IPS DF 19.7 (cell line): Measurements from ENCODE around the gene LILRA6.
"Not testable (repeated sequence)": the region's sequence is repeated elsewhere in the genome, so short reads cannot be mapped to it uniquely, and the experiment has no call there.

ENCODE experiments used
- DNase-seq: peaks from one replicate; pipeline ENCODE4 v3.0.0-alpha.2; 2013; ENCODE audit warnings: low read depth, low spot score

Gene LILRA6

GRCh38 chr19:54207983-54208783, 34.4 kb downstream of the LILRA6 start:
- DNase-seq: no peak

DNA sequence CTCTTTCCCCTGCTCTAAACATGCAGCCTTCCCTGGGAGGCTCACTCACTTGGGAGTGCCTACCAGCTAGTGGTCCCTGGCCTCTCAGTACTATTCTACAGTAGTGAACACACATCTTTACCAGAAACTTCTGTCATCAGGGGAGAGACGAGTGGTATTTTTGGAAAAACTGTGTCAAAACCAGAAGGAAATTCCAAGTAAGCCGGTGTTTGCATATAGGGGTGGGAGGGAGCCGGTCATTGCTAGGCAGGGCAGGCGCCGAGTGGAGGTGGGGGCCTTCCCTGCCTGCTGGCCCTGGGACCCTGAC, 35.0 kb downstream of the LILRA6 start:
- no peak for DNase-seq

DNA sequence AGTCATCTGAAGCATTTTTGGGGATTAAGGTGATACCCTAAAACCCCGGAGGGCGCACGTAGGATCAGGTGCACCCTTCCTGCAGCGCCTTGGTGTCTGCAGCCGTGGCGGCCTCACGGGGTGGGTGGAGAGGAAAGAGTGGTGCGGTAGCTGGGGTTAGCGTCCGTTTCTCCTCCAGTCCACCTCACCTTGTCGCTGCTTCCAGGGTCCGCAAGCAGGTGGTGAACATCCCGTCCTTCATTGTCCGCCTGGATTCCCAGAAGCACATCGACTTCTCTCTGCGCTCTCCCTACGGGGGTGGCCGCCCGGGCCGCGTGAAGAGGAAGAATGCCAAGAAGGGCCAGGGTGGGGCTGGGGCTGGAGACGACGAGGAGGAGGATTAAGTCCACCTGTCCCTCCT, 35.4 kb downstream of the LILRA6 start:
- DNase-seq: not testable (repeated sequence)

GRCh38 chr19:54206831-54207177, 35.8 kb downstream of the LILRA6 start:
- DNase-seq: no peak

GRCh38 chr19:54206030-54206830, 36.4 kb downstream of the LILRA6 start:
- no peak for DNase-seq

DNA sequence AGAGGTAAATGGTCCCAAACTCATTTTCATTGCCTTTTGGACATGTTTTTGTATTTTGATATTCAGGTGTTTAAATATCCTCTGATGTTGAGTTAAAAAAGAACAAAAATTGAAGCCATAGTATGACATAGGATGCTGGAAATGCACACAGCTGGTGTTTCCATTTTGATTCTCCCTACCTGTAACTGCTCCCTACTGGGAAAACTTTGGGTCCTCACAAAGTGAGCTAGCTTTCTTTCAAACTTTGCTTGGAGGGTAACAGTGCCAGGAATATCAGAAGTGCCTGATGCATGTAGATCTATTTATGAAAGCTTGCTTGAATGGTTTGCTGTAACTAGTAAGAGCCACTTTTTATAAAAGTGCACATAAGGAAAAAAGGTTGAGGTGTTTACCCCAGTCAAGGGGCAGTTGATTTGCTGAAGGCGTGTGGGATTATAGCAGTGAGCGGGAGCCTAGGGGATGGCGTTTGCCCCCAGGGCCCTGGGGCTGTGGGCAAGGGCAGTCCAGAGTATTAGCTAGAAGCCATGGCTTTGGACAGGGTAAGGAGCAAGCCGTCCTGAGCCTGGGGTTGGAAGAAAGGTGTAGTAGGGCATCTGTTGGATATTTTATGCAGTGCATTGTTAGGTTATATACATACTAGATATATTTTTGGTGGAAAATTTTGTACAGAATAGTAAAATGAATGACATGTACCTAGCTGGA, 37.7 kb downstream of the LILRA6 start:
- DNase-seq: no peak

- no peak for DNase-seq
These were observed 39.4 kb downstream of the LILRA6 start for GRCh38 chr19:54203151-54203611.

GRCh38 chr19:54201980-54202379, 40.6 kb downstream of the LILRA6 start:
- DNase-seq: no peak

- DNase-seq: no peak
These were observed 41.4 kb downstream of the LILRA6 start for GRCh38 chr19:54201172-54201701.

GRCh38 chr19:54199401-54199800, 43.2 kb downstream of the LILRA6 start:
- DNase-seq: no peak

- no peak for DNase-seq
These were observed 45.5 kb downstream of the LILRA6 start for GRCh38 chr19:54197121-54197520.

GRCh38 chr19:54196536-54196935, 46.1 kb downstream of the LILRA6 start:
- no peak for DNase-seq

DNA sequence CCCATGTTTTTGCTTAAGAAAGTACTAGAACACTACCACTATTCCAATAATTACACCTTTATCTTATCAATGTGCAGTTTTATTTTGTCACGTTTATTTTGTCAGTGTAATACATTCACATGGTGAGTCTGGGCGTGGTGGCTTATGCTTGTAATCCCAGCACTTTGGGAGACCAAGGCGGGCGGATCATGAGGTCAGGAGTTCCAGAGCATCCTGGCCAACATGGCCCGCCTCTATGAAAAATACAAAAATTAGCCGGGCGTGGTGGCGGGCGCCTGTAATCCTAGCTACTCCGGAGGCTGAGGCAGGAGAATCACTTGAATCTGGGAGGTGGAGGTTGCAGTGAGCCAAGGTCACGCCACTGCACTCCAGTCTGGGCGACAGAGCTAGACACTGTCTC, 48.1 kb downstream of the LILRA6 start:
- DNase-seq: not testable (repeated sequence)

- no peak for DNase-seq
These were observed 49.6 kb downstream of the LILRA6 start for GRCh38 chr19:54193011-54193410.

DNA sequence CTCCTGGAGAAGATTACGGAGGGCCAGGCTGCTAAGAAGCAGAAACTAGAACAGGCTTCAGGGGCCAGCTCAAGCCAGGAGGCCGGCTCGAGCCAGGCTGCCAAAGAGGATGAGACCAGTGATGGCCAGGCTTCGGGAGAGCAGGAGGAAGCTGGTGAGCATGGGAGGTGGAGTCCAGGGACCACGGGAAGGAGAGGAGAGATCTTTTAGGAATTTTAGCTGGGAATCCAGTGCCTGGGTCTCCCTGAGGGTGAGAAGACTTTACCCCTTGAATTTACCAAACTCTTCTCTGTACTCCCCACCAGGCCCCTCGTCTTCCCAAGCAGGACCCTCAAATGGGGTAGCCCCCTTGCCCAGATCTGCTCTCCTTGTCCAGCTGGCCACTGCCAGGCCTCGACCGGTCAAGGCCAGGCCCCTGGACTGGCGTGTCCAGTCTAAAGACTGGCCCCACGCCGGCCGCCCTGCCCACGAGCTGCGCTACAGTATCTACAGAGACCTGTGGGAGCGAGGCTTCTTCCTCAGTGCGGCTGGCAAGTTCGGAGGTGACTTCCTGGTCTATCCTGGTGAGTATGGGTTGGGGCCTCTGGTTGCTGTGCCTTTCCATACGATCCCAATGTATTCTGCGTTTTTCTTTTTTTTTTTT, 50.7 kb downstream of the LILRA6 start:
- no peak for DNase-seq

DNA sequence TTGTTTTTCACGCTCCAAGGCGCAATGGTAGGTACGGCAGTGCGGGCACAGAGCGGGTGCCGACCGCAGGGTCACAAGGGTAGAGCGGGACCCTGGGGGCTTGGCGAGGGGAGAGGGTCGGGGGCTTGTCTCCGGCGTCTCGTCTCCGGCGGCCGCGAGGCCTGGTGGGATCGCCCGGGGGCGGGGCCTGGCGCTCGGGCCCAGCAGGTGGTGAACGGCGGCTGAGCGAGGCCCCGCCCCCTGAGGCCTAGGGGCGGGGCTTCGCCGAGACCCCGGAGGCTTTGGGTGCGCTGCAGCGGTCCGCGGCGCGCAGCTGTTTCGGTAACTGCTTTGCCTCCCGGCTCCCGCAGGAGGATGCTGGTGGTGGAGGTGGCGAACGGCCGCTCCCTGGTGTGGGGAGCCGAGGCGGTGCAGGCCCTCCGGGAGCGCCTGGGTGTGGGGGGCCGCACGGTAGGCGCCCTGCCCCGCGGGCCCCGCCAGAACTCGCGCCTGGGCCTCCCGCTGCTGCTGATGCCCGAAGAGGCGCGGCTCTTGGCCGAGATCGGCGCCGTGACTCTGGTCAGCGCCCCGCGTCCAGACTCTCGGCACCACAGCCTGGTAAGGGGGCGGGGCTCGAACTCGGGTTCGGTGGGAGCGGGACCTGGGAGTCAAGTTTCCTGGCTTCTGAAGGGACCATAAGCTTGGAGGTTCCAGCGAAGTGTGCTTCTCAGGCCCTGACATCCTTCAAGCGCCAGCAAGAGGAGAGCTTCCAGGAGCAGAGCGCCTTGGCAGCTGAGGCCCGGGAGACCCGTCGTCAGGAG, 51.4 kb downstream of the LILRA6 start, which contains the start of gene TSEN34:
TSS of gene TSEN34 (plus strand) at position 298 of the 800 bp plus-strand sequence. CDS start at position 355, 57 bp downstream.
- no peak for DNase-seq

DNA sequence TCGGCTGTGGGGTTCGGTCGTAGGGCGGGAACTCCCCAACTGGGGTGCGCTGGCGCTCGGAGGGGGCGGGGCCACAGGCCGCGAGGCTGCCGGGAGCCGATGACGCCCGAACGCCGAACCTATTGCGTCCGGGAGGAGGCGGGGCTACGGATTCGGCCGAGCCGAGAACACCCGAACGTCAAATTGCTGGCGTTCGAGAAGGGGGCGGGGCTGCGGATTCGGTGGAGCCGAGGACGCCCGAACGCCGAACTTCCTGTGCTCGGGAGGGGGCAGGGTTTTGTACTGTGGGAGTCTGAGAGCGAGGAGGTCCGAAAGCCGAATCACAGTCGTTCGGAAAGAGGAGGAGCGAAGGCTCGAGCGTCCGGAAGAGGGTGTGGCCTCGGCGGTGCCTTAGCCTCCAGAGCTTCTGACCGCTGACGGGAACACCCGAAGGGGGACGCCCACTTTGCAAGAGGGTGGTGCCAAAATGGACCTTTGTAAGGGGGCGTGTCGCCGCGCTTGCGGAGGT, 52.0 kb downstream of the LILRA6 start:
- DNase-seq: no peak

- DNase-seq: peak; percentile 97
These were observed 52.7 kb downstream of the LILRA6 start for GRCh38 chr19:54189735-54190502.

- no peak for DNase-seq
These were observed 53.4 kb downstream of the LILRA6 start, which contains the start of gene MBOAT7 for GRCh38 chr19:54189145-54189734. TSS of gene MBOAT7 (minus strand) at chr19:54189580. CDS start at chr19:54188508, 1,072 bp downstream.
